Liver (tissue), 9 donors: ENCODE measurements around the gene MRFAP1. TPM values are rescaled to one million over a fixed set of nuclear protein-coding genes. Genes with fewer than 3 reads are reported as not detected.

ENCODE experiments used
- DNase-seq: peaks from one replicate; pipeline ENCODE4 v3.0.0-alpha.2; 2017; ENCODE audit warnings: low spot score
- H3K27ac ChIP-seq, 2 donors: one replicate each; pipeline ENCODE4 v1.7.0; 2013; ENCODE audit warnings: inconsistent platforms in 2 of 2, low read length in 2 of 2, control low read depth in 1 of 2, low read depth in 1 of 2, mild to moderate bottlenecking in 1 of 2
- H3K27me3 ChIP-seq, 4 donors: one replicate each; pipeline versions ENCODE4 v1.6.1 to v1.7.0; 2013; ENCODE audit warnings: low read length in 3 of 4, inconsistent platforms in 1 of 4, mild to moderate bottlenecking in 1 of 4, moderate library complexity in 1 of 4; ENCODE audit not compliant: control insufficient read depth in 4 of 4, insufficient read depth in 4 of 4
- H3K36me3 ChIP-seq, 4 donors: one replicate each; pipeline versions ENCODE4 v1.6.1 to v1.7.0; 2013; ENCODE audit warnings: low read length in 3 of 4, mild to moderate bottlenecking in 3 of 4, low read depth in 1 of 4, moderate library complexity in 1 of 4; ENCODE audit not compliant: control insufficient read depth in 4 of 4, insufficient read depth in 3 of 4
- H3K4me1 ChIP-seq, 4 donors: one replicate each; pipeline versions ENCODE4 v1.6.1 to v1.7.0; 2013; ENCODE audit warnings: low read length in 3 of 4, mild to moderate bottlenecking in 3 of 4, moderate library complexity in 1 of 4; ENCODE audit not compliant: control insufficient read depth in 4 of 4, insufficient read depth in 4 of 4
- H3K4me3 ChIP-seq, 3 donors: one replicate each; pipeline versions ENCODE4 v1.6.1 to v1.7.0; 2013; ENCODE audit warnings: low read length in 3 of 3, control low read depth in 1 of 3, low read depth in 1 of 3, mild to moderate bottlenecking in 1 of 3
- H3K9ac ChIP-seq, 2 donors: one replicate each; pipeline ENCODE4 v1.7.0; 2013; ENCODE audit warnings: low read length in 2 of 2, mild to moderate bottlenecking in 2 of 2, moderate library complexity in 2 of 2, control low read depth in 1 of 2, low read depth in 1 of 2
- H3K9me3 ChIP-seq, 4 donors: one replicate each; pipeline versions ENCODE4 v1.6.1 to v1.7.0; 2013; ENCODE audit warnings: low read length in 3 of 4; ENCODE audit not compliant: control insufficient read depth in 4 of 4
- EGR1 ChIP-seq, 2 donors: IDR thresholded peaks; 2 replicates each; pipeline ENCODE4 v1.6.1; 2016 to 2018; ENCODE audit warnings: antibody characterized with exemption in 2 of 2, low read depth in 2 of 2
- FOXA1 ChIP-seq: IDR thresholded peaks from 2 replicates; pipeline ENCODE4 v1.6.1; 2016; ENCODE audit warnings: antibody characterized with exemption
- FOXA2 ChIP-seq: IDR thresholded peaks from 2 replicates; pipeline ENCODE4 v1.6.1; 2016; ENCODE audit warnings: antibody characterized with exemption
- HNF4A ChIP-seq, 2 donors: conservative IDR thresholded peaks; 2 replicates each; pipeline ENCODE4 v1.6.1; 2016; ENCODE audit warnings: antibody characterized with exemption in 2 of 2, mild to moderate bottlenecking in 2 of 2
- HNF4G ChIP-seq: IDR thresholded peaks from 2 replicates; pipeline ENCODE4 v1.6.1; 2016; ENCODE audit warnings: antibody characterized with exemption
- JUND ChIP-seq, 2 donors: IDR thresholded peaks; 2 replicates each; pipeline ENCODE4 v1.6.1; 2016; ENCODE audit warnings: antibody characterized with exemption in 2 of 2
- NR2F2 ChIP-seq: IDR thresholded peaks from 2 replicates; pipeline ENCODE4 v1.6.1; 2016; ENCODE audit warnings: antibody characterized with exemption
- RXRA ChIP-seq, 2 donors: IDR thresholded peaks; 2 replicates each; pipeline ENCODE4 v1.6.1; 2017 to 2018; ENCODE audit warnings: antibody characterized with exemption in 2 of 2, mild to moderate bottlenecking in 1 of 2
- SP1 ChIP-seq: IDR thresholded peaks from 2 replicates; pipeline ENCODE4 v1.6.1; 2018; ENCODE audit warnings: antibody characterized with exemption, mild to moderate bottlenecking
- TAF1 ChIP-seq: conservative IDR thresholded peaks from 2 replicates; pipeline ENCODE4 v1.6.1; 2016; ENCODE audit warnings: antibody characterized with exemption, mild to moderate bottlenecking
- YY1 ChIP-seq: IDR thresholded peaks from 2 replicates; pipeline ENCODE4 v1.6.1; 2016; ENCODE audit warnings: antibody characterized with exemption, mild to moderate bottlenecking
- WGBS: extraction: QIAGEN DNeasy Blood & Tissue Kit; methylation state at CpG from one replicate; pipeline ENCODE4 v1.1.7; 2013; 5-methylcytosine and 5-hydroxymethylcytosine counted together
- polyA plus RNA-seq, 2 donors: library from polyadenylated mRNA; stranded (reverse) in 1 of 2; unstranded in 1 of 2; fragments of 200-250 nt in 1 of 2; fragments of >200 nt in 1 of 2; fragmentation: Nextera tagmentation in 1 of 2; extraction: Ambion mirVana in 1 of 2; gene quantifications; one replicate each; pipeline versions ENCODE4 v1.2.1 to v1.2.3, GENCODE V29; 2013 to 2015
- total RNA-seq, 2 donors: library from RNA; depleted of rRNA; stranded (reverse); fragments of >200 nt; gene quantifications; one replicate each; pipeline ENCODE4 v1.2.3, GENCODE V29; 2014
- TF ChIP-seq, protein P1 (sequence below): IDR thresholded peaks from 2 replicates; pipeline ENCODE4 v1.6.1; 2016; ENCODE audit warnings: antibody characterized with exemption
- TF ChIP-seq, protein P2 (sequence below): IDR thresholded peaks from 2 replicates; pipeline ENCODE4 v1.6.1; 2016; ENCODE audit warnings: antibody characterized with exemption, mild to moderate bottlenecking
- TF ChIP-seq, protein P3 (sequence below): IDR thresholded peaks from 2 replicates; pipeline ENCODE4 v1.6.1; 2016; ENCODE audit warnings: antibody characterized with exemption
- TF ChIP-seq, protein P4 (sequence below): IDR thresholded peaks from 2 replicates; pipeline ENCODE4 v1.6.1; 2016; ENCODE audit warnings: antibody characterized with exemption
- donor health status: healthy.
- donor health status: healthy.
- donor health status: healthy.
- donor health status: healthy.
- donor health status: healthy.

Gene MRFAP1
- total and polyA plus RNA-seq, 4 donors, result 78.5 to 176 (median 104) TPM

- Histone ChIP-seq H3K9me3 (no peaks in the 10 kb centered on the region), H3K27ac (no peak overlapping the region), H3K36me3 (no peaks in the 10 kb centered on the region), H3K27me3 (no peaks in the 10 kb centered on the region), H3K4me3 (no peak overlapping the region), H3K9ac (no peak overlapping the region), H3K4me1 (peaks cover 10 to 18% (median 14%) of the 10 kb centered on the region in 4 donors)
- TF ChIP-seq, protein P1, sequence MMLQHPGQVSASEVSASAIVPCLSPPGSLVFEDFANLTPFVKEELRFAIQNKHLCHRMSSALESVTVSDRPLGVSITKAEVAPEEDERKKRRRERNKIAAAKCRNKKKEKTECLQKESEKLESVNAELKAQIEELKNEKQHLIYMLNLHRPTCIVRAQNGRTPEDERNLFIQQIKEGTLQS, result no peak
- TF ChIP-seq JUND (IDR thresholded peaks at IDR 0.05), result no peak
- no peak for TF ChIP-seq RXRA (IDR thresholded peaks at IDR 0.05)
- TF ChIP-seq SP1, result no peak
- no peak for TF ChIP-seq HNF4G
- TF ChIP-seq FOXA2, result no peak
- TF ChIP-seq, protein P2, sequence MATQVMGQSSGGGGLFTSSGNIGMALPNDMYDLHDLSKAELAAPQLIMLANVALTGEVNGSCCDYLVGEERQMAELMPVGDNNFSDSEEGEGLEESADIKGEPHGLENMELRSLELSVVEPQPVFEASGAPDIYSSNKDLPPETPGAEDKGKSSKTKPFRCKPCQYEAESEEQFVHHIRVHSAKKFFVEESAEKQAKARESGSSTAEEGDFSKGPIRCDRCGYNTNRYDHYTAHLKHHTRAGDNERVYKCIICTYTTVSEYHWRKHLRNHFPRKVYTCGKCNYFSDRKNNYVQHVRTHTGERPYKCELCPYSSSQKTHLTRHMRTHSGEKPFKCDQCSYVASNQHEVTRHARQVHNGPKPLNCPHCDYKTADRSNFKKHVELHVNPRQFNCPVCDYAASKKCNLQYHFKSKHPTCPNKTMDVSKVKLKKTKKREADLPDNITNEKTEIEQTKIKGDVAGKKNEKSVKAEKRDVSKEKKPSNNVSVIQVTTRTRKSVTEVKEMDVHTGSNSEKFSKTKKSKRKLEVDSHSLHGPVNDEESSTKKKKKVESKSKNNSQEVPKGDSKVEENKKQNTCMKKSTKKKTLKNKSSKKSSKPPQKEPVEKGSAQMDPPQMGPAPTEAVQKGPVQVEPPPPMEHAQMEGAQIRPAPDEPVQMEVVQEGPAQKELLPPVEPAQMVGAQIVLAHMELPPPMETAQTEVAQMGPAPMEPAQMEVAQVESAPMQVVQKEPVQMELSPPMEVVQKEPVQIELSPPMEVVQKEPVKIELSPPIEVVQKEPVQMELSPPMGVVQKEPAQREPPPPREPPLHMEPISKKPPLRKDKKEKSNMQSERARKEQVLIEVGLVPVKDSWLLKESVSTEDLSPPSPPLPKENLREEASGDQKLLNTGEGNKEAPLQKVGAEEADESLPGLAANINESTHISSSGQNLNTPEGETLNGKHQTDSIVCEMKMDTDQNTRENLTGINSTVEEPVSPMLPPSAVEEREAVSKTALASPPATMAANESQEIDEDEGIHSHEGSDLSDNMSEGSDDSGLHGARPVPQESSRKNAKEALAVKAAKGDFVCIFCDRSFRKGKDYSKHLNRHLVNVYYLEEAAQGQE, result no peak
- TF ChIP-seq TAF1, result no peak
- TF ChIP-seq HNF4A (conservative IDR thresholded peaks at IDR 0.05), result no peak
- TF ChIP-seq, protein P3, sequence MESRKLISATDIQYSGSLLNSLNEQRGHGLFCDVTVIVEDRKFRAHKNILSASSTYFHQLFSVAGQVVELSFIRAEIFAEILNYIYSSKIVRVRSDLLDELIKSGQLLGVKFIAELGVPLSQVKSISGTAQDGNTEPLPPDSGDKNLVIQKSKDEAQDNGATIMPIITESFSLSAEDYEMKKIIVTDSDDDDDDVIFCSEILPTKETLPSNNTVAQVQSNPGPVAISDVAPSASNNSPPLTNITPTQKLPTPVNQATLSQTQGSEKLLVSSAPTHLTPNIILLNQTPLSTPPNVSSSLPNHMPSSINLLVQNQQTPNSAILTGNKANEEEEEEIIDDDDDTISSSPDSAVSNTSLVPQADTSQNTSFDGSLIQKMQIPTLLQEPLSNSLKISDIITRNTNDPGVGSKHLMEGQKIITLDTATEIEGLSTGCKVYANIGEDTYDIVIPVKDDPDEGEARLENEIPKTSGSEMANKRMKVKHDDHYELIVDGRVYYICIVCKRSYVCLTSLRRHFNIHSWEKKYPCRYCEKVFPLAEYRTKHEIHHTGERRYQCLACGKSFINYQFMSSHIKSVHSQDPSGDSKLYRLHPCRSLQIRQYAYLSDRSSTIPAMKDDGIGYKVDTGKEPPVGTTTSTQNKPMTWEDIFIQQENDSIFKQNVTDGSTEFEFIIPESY, result no peak
- TF ChIP-seq, protein P4, sequence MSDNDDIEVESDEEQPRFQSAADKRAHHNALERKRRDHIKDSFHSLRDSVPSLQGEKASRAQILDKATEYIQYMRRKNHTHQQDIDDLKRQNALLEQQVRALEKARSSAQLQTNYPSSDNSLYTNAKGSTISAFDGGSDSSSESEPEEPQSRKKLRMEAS, result no peak
- no peak for TF ChIP-seq NR2F2
- TF ChIP-seq EGR1 (IDR thresholded peaks at IDR 0.05; ENCODE audit: low read depth in 2 of 2), result no peak
- DNase-seq, result no peak
- WGBS, result 95% methylated on average over 11 of the region's 11 CpGs
Measured at GRCh38 chr4:6684656-6685055, 44.2 kb downstream of the MRFAP1 start.

- H3K36me3 ChIP-seq, result no peaks in the 10 kb centered on the region
- H3K9ac ChIP-seq, result no peak overlapping the region
- peaks cover 11 to 25% (median 19%) of the 10 kb centered on the region in 4 donors for H3K4me1 ChIP-seq
- no peak for DNase-seq
- H3K4me3 ChIP-seq, result no peak overlapping the region
- H3K27ac ChIP-seq, result no peak overlapping the region
- WGBS, result 87% methylated on average over 4 of the region's 4 CpGs
- no peaks in the 10 kb centered on the region for H3K27me3 ChIP-seq
- no peaks in the 10 kb centered on the region for H3K9me3 ChIP-seq
- TF ChIP-seq HNF4A (conservative IDR thresholded peaks at IDR 0.05) (no peak), NR2F2 (no peak), FOXA1 (no peak), FOXA2 (no peak), YY1 (no peak), EGR1 (IDR thresholded peaks at IDR 0.05; ENCODE audit: low read depth in 2 of 2) (no peak)
Measured at GRCh38 chr4:6686104-6686787, 45.8 kb downstream of the MRFAP1 start.
